ENCODE measurements around the gene TOMT. TPM values are rescaled to one million over a fixed set of nuclear protein-coding genes. Genes with fewer than 3 reads are reported as not detected.

The TOMT gene
- total RNA-seq, 1 experiment from 2014 or later: not detected

GRCh38 chr11:72144807-72145565, 39.3 kb downstream of the TOMT start:
- Histone ChIP-seq H3K36me3 (ENCODE audit: control insufficient read depth in 1 of 2, insufficient read depth in 2 of 2, low read length in 2 of 2) (no peaks in the 10 kb centered on the region), H3K27me3 (ENCODE audit: insufficient read depth, low read length) (no peaks in the 10 kb centered on the region), H3K79me2 (ENCODE audit: insufficient read depth, low read length) (no peaks in the 10 kb centered on the region), H3K4me2 (ENCODE audit: low read length) (no peak overlapping the region), H3K9me3 (ENCODE audit: control insufficient read depth in 1 of 2, insufficient read depth in 1 of 2, low read depth in 1 of 2, low read length in 2 of 2) (no peaks in the 10 kb centered on the region), H3K9ac (ENCODE audit: low read length) (no peak overlapping the region), H4K20me1 (ENCODE audit: insufficient read depth) (no peaks in the 10 kb centered on the region), H3K27ac (ENCODE audit: low read depth, low read length) (no peak overlapping the region), H3K4me1 (ENCODE audit: control insufficient read depth in 1 of 2, insufficient read depth in 2 of 2, low read length in 2 of 2) (peaks cover 0 to 14% of the 10 kb centered on the region in 2 experiments; a peak in 1 of 4 replicates), H3K9me2 (ENCODE audit: insufficient read depth) (no peaks in the 10 kb centered on the region), H3K4me3 (replicated peaks in 1 of 2; ENCODE audit: low read depth in 1 of 2, low read length in 2 of 2) (no peak overlapping the region), H2AFZ (ENCODE audit: low read depth, low read length, poor library complexity, severe bottlenecking) (no peak overlapping the region)
- RAD21 ChIA-PET (ENCODE audit: low non-redundant PET in 1 of 2, low total read pairs in 2 of 2, uncharacterized antibody in 2 of 2, unreplicated experiment in 2 of 2): interaction anchor here in 1 of 2 experiments (2.1 kb wide), 1 partner anchor 120 kb away, joined by 8 read pairs; no protein-coding TSS in a partner anchor
- DNase-seq (ENCODE audit: low read depth, low spot score) (no peak), ATAC-seq (no peak)
- no TSS peak for BruUV-seq (replicated peaks)
- POLR2A ChIA-PET: no interaction called here
- no peak for TF ChIP-seq RAD21 (IDR thresholded peaks at IDR 0.05; ENCODE audit: low read depth)
- TF ChIP-seq CEBPB (IDR thresholded peaks at IDR 0.05; ENCODE audit: low read depth): no peak
- TF ChIP-seq ATF3 (IDR thresholded peaks at IDR 0.05): no peak
- intact Hi-C loops (cut with micrococcal nuclease): loop anchor here (1.0 kb wide), 1 partner anchor 120 kb away; no protein-coding TSS in a partner anchor
- CTCF ChIA-PET: interaction anchor here (0.7 to 2.8 kb wide), 9 partner anchors 8 to 289 kb away, joined by 3 to 30 read pairs (median 3); partner anchors contain the start of genes CLPB and XNDC1N

- H3K9me2 ChIP-seq (ENCODE audit: insufficient read depth): no peaks in the 10 kb centered on the region
- no peaks in the 10 kb centered on the region for H4K20me1 ChIP-seq (ENCODE audit: insufficient read depth)
- no TSS peak for BruUV-seq (replicated peaks)
- H3K9me3 ChIP-seq (ENCODE audit: control insufficient read depth in 1 of 2, insufficient read depth in 1 of 2, low read depth in 1 of 2, low read length in 2 of 2): no peaks in the 10 kb centered on the region
- no peak overlapping the region for H3K4me3 ChIP-seq (replicated peaks in 1 of 2; ENCODE audit: low read depth in 1 of 2, low read length in 2 of 2)
- ATAC-seq (no peak), DNase-seq (ENCODE audit: low read depth, low spot score) (no peak)
- H3K27ac ChIP-seq (ENCODE audit: low read depth, low read length): no peak overlapping the region
- CTCF ChIA-PET: no interaction called here
- no peak overlapping the region for H3K4me2 ChIP-seq (ENCODE audit: low read length)
- H3K9ac ChIP-seq (ENCODE audit: low read length): no peak overlapping the region
- RAD21 ChIA-PET (ENCODE audit: low non-redundant PET in 1 of 2, low total read pairs in 2 of 2, uncharacterized antibody in 2 of 2, unreplicated experiment in 2 of 2): interaction anchor here in 1 of 2 experiments (0.6 kb wide), 1 partner anchor 227 kb away, joined by 3 read pairs; no protein-coding TSS in a partner anchor
- peaks cover 0 to 3% of the 10 kb centered on the region in 2 experiments; a peak in 1 of 4 replicates for H3K4me1 ChIP-seq (ENCODE audit: control insufficient read depth in 1 of 2, insufficient read depth in 2 of 2, low read length in 2 of 2)
- H3K79me2 ChIP-seq (ENCODE audit: insufficient read depth, low read length): no peaks in the 10 kb centered on the region
- intact Hi-C loops (cut with micrococcal nuclease): no loop called here
- no peaks in the 10 kb centered on the region for H3K36me3 ChIP-seq (ENCODE audit: control insufficient read depth in 1 of 2, insufficient read depth in 2 of 2, low read length in 2 of 2)
- H2AFZ ChIP-seq (ENCODE audit: low read depth, low read length, poor library complexity, severe bottlenecking): no peak overlapping the region
- no peaks in the 10 kb centered on the region for H3K27me3 ChIP-seq (ENCODE audit: insufficient read depth, low read length)
- POLR2A ChIA-PET: no interaction called here
- TF ChIP-seq ATF3 (IDR thresholded peaks at IDR 0.05) (no peak), REST (IDR thresholded peaks at IDR 0.05; ENCODE audit: low read depth) (no peak), JUND (IDR thresholded peaks at IDR 0.05) (no peak), YY1 (IDR thresholded peaks at IDR 0.05; ENCODE audit: extremely low read depth, insufficient replicate concordance, low read depth, low read length) (no peak), POLR2AphosphoS5 (IDR thresholded peaks at IDR 0.05; ENCODE audit: low read depth, low read length) (no peak), CEBPB (IDR thresholded peaks at IDR 0.05; ENCODE audit: low read depth) (no peak), FOSL1 (IDR thresholded peaks at IDR 0.05; ENCODE audit: low read depth) (no peak), POLR2A (IDR thresholded peaks at IDR 0.05; ENCODE audit: borderline replicate concordance, extremely low read depth, insufficient read depth, insufficient read length) (no peak), RAD21 (IDR thresholded peaks at IDR 0.05; ENCODE audit: low read depth) (no peak), SRF (IDR thresholded peaks at IDR 0.05; ENCODE audit: low read depth) (no peak), CTCF (IDR thresholded peaks at IDR 0.05 in 2 of 3, conservative IDR thresholded peaks at IDR 0.05 in 1 of 3; ENCODE audit: borderline replicate concordance in 1 of 3, insufficient read depth in 1 of 3, low read depth in 2 of 3, low read length in 2 of 3) (no peak), ZNF274 (IDR thresholded peaks at IDR 0.05; ENCODE audit: low read depth, low read length) (no peak)
These were observed 40.9 kb downstream of the TOMT start for GRCh38 chr11:72146625-72147024.

All from HCT116 (cell line).